Suprapubic skin (tissue), 3 donors: ENCODE measurements around the gene PARPBP.

Source experiments
- POLR2A ChIP-seq, 2 donors: fragments of 450-650 bp; IDR thresholded peaks; one replicate each; pipeline ENCODE4 v1.6.1; 2017; ENCODE audit warnings: antibody characterized with exemption in 2 of 2, mild to moderate bottlenecking in 2 of 2, moderate library complexity in 2 of 2
- TF ChIP-seq, protein P1 (sequence below), 2 donors: fragments of 200-600 bp in 1 of 2; fragments of 450-650 bp in 1 of 2; sonication (generic) in 1 of 2; IDR thresholded peaks; one replicate each; pipeline ENCODE4 v1.5.1; 2016 to 2019; ENCODE audit warnings: antibody characterized with exemption in 2 of 2, mild to moderate bottlenecking in 1 of 2, moderate library complexity in 1 of 2

DNA sequence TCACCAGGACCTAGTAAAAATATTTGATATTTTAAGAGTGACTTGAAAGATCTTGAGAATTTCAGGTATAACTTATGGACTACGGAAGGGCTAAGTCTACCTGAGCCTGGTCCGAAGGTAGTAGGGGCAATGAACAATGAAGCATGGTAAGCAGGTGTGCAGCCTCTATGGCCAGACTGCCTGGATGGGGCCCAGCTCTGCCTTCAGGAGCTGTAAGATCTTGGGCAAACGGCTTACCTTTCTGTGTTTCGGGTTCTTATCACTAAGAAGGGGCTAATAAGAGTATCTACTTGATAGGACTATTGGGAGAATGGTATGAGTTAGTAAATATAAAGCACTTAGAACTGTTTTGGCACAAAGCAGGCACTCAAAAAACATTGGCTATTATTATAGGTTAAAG lies 39.1 kb upstream of the PARPBP start:
- TF ChIP-seq, protein P1, sequence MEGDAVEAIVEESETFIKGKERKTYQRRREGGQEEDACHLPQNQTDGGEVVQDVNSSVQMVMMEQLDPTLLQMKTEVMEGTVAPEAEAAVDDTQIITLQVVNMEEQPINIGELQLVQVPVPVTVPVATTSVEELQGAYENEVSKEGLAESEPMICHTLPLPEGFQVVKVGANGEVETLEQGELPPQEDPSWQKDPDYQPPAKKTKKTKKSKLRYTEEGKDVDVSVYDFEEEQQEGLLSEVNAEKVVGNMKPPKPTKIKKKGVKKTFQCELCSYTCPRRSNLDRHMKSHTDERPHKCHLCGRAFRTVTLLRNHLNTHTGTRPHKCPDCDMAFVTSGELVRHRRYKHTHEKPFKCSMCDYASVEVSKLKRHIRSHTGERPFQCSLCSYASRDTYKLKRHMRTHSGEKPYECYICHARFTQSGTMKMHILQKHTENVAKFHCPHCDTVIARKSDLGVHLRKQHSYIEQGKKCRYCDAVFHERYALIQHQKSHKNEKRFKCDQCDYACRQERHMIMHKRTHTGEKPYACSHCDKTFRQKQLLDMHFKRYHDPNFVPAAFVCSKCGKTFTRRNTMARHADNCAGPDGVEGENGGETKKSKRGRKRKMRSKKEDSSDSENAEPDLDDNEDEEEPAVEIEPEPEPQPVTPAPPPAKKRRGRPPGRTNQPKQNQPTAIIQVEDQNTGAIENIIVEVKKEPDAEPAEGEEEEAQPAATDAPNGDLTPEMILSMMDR (IDR thresholded peaks at IDR 0.05) = no peak
- no peak for TF ChIP-seq POLR2A (IDR thresholded peaks at IDR 0.05)
